Hepatocyte (in vitro differentiated cells): ENCODE measurements around the gene SOCS2. TPM values are rescaled to one million over a fixed set of nuclear protein-coding genes. Genes with fewer than 3 reads are reported as not detected.

Experiments
- DNase-seq: peaks from one replicate; pipeline ENCODE4 v3.0.0-alpha.2; 2016; ENCODE audit warnings: low spot score
- H2AFZ ChIP-seq: fragments of 200-600 bp; sonication (generic); 2 replicates; pipeline ENCODE4 v1.6.0; 2016; ENCODE audit warnings: antibody characterized with exemption, mild to moderate bottlenecking
- H3K27ac ChIP-seq: fragments of 200-600 bp; sonication (generic); 2 replicates; pipeline ENCODE4 v1.5.1; 2016; ENCODE audit warnings: mild to moderate bottlenecking
- H3K27me3 ChIP-seq: fragments of 200-600 bp; sonication (generic); 2 replicates; pipeline ENCODE4 v1.6.1; 2016
- H3K36me3 ChIP-seq: fragments of 200-600 bp; sonication (generic); replicated peaks from 2 replicates; pipeline ENCODE4 v1.5.1; 2016; ENCODE audit warnings: low read depth; ENCODE audit not compliant: insufficient read depth
- H3K4me1 ChIP-seq: fragments of 200-600 bp; sonication (generic); 2 replicates; pipeline ENCODE4 v1.5.1; 2016; ENCODE audit warnings: mild to moderate bottlenecking, moderate library complexity; ENCODE audit not compliant: insufficient read depth
- H3K4me2 ChIP-seq: fragments of 200-600 bp; sonication (generic); 2 replicates; pipeline ENCODE4 v1.6.0; 2016
- H3K4me3 ChIP-seq: fragments of 200-600 bp; sonication (generic); 2 replicates; pipeline ENCODE4 v1.5.1; 2016; ENCODE audit warnings: mild to moderate bottlenecking
- H3K79me2 ChIP-seq: fragments of 200-600 bp; sonication (generic); 2 replicates; pipeline ENCODE4 v1.6.0; 2017; ENCODE audit warnings: mild to moderate bottlenecking
- H3K9me2 ChIP-seq: fragments of 200-600 bp; sonication (generic); replicated peaks from 2 replicates; pipeline ENCODE4 v1.6.0; 2017; ENCODE audit warnings: mild to moderate bottlenecking; ENCODE audit not compliant: insufficient read depth
- H3K9me3 ChIP-seq: fragments of 200-600 bp; sonication (generic); 2 replicates; pipeline ENCODE4 v1.5.1; 2016; ENCODE audit warnings: low read depth, mild to moderate bottlenecking
- H4K20me1 ChIP-seq: fragments of 200-600 bp; sonication (generic); 2 replicates; pipeline ENCODE4 v1.6.0; 2016; ENCODE audit warnings: mild to moderate bottlenecking; ENCODE audit not compliant: insufficient read depth, poor library complexity, severe bottlenecking
- CTCF ChIP-seq: fragments of 200-600 bp; sonication (generic); IDR thresholded peaks from 2 replicates; pipeline ENCODE4 v1.5.1; 2016; ENCODE audit warnings: antibody characterized with exemption, mild to moderate bottlenecking; ENCODE audit not compliant: poor library complexity
- EZH2 ChIP-seq: fragments of 200-600 bp; sonication (generic); IDR thresholded peaks from 2 replicates; pipeline ENCODE4 v1.6.1; 2016; ENCODE audit warnings: antibody characterized with exemption, mild to moderate bottlenecking, borderline replicate concordance
- EZH2phosphoT487 ChIP-seq: fragments of 200-600 bp; sonication (generic); IDR thresholded peaks from one replicate; pipeline ENCODE4 v1.6.1; 2018; ENCODE audit warnings: antibody characterized with exemption, mild to moderate bottlenecking, low read depth, moderate library complexity; ENCODE audit not compliant: unreplicated experiment, severe bottlenecking
- WGBS: methylation state at CpG from one replicate; pipeline ENCODE4 v1.1.6; 2016; ENCODE audit warnings: low lambda C conversion rate; ENCODE audit errors: missing lambda C conversion rate; 5-methylcytosine and 5-hydroxymethylcytosine counted together
- polyA plus RNA-seq: library from polyadenylated mRNA; unstranded; fragments of >200 nt; fragmentation: Nextera tagmentation; extraction: Ambion mirVana; gene quantifications from 2 replicates; pipeline ENCODE4 v1.2.1, GENCODE V29; 2016
- total RNA-seq: library from RNA; depleted of rRNA; stranded (reverse); fragments of >200 nt; gene quantifications from 2 replicates; pipeline ENCODE4 v1.2.3, GENCODE V29; 2014

The SOCS2 gene
- total and polyA plus RNA-seq, 2 experiments from 2014 or later = 30.9 to 33.4 TPM

- no peaks in the 10 kb centered on the region for H3K36me3 ChIP-seq
- no peaks in the 10 kb centered on the region for H4K20me1 ChIP-seq
- no peak overlapping the region for H3K27ac ChIP-seq
- no peaks in the 10 kb centered on the region for H3K79me2 ChIP-seq
- no peak overlapping the region for H3K4me2 ChIP-seq
- 80% methylated on average over 5 of the region's 5 CpGs for WGBS
- no peaks in the 10 kb centered on the region for H3K9me2 ChIP-seq
- H3K9me3 ChIP-seq = no peaks in the 10 kb centered on the region
- H3K4me3 ChIP-seq = no peak overlapping the region
- no peak for DNase-seq
- no peaks in the 10 kb centered on the region for H3K27me3 ChIP-seq
- no peak for TF ChIP-seq CTCF
- no peak for TF ChIP-seq EZH2
- no peak for TF ChIP-seq EZH2phosphoT487
- H2AFZ ChIP-seq = no peak overlapping the region
- H3K4me1 ChIP-seq = no peaks in the 10 kb centered on the region
These were observed 11.3 kb downstream of the SOCS2 start for GRCh38 chr12:93583627-93584392.

GRCh38 chr12:93585247-93585646, 12.8 kb downstream of the SOCS2 start:
- H3K4me1 ChIP-seq = no peaks in the 10 kb centered on the region
- H3K4me2 ChIP-seq = no peak overlapping the region
- no peak overlapping the region for H2AFZ ChIP-seq
- DNase-seq = no peak
- no peaks in the 10 kb centered on the region for H3K79me2 ChIP-seq
- WGBS = 98% methylated on average over 2 of the region's 2 CpGs
- no peak for TF ChIP-seq EZH2phosphoT487
- TF ChIP-seq CTCF = no peak
- no peak for TF ChIP-seq EZH2
- no peaks in the 10 kb centered on the region for H4K20me1 ChIP-seq
- no peaks in the 10 kb centered on the region for H3K27me3 ChIP-seq
- no peak overlapping the region for H3K27ac ChIP-seq
- H3K36me3 ChIP-seq = no peaks in the 10 kb centered on the region
- H3K4me3 ChIP-seq = no peak overlapping the region
- H3K9me3 ChIP-seq = no peaks in the 10 kb centered on the region
- H3K9me2 ChIP-seq = no peaks in the 10 kb centered on the region

- no peaks in the 10 kb centered on the region for H3K27me3 ChIP-seq
- DNase-seq = no peak
- no peak for TF ChIP-seq EZH2phosphoT487
- TF ChIP-seq EZH2 = no peak
- no peak for TF ChIP-seq CTCF
- H3K4me2 ChIP-seq = no peak overlapping the region
- no peaks in the 10 kb centered on the region for H3K9me3 ChIP-seq
- H3K27ac ChIP-seq = no peak overlapping the region
- no peaks in the 10 kb centered on the region for H4K20me1 ChIP-seq
- H3K9me2 ChIP-seq = no peaks in the 10 kb centered on the region
- no peak overlapping the region for H2AFZ ChIP-seq
- 88% methylated on average over 5 of the region's 5 CpGs for WGBS
- no peak overlapping the region for H3K4me3 ChIP-seq
- H3K36me3 ChIP-seq = no peaks in the 10 kb centered on the region
- H3K79me2 ChIP-seq = no peaks in the 10 kb centered on the region
- no peaks in the 10 kb centered on the region for H3K4me1 ChIP-seq
These were observed 15.1 kb downstream of the SOCS2 start for GRCh38 chr12:93587611-93588010.
